Measurements from ENCODE around the gene RSU1. TPM values are rescaled to one million over a fixed set of nuclear protein-coding genes. Genes with fewer than 3 reads are reported as not detected.

The RSU1 gene
- total RNA-seq, 1 experiment from 2014 or later, result 29.5 TPM

- BruUV-seq (replicated peaks), result no TSS peak
- ChIA-PET CTCF (no interaction called here), POLR2A (no interaction called here), RAD21 (ENCODE audit: low non-redundant PET in 1 of 2, low total read pairs in 2 of 2, uncharacterized antibody in 2 of 2, unreplicated experiment in 2 of 2) (no interaction called here)
- intact Hi-C loops (cut with micrococcal nuclease), result no loop called here
- no peaks in the 10 kb centered on the region for H3K36me3 ChIP-seq (ENCODE audit: control insufficient read depth in 1 of 2, insufficient read depth in 2 of 2, low read length in 2 of 2)
- ATAC-seq (no peak), DNase-seq (ENCODE audit: low read depth, low spot score) (no peak)
- H3K27ac ChIP-seq (ENCODE audit: low read depth, low read length), result no peak overlapping the region
- H3K9me3 ChIP-seq (ENCODE audit: control insufficient read depth in 1 of 2, insufficient read depth in 1 of 2, low read depth in 1 of 2, low read length in 2 of 2), result no peaks in the 10 kb centered on the region
- no peak overlapping the region for H3K4me3 ChIP-seq (replicated peaks in 1 of 2; ENCODE audit: low read depth in 1 of 2, low read length in 2 of 2)
- H4K20me1 ChIP-seq (ENCODE audit: insufficient read depth), result no peaks in the 10 kb centered on the region
- no peaks in the 10 kb centered on the region; the same call in 1 of the 2 replicates for H3K79me2 ChIP-seq (ENCODE audit: insufficient read depth, low read length)
- H3K4me1 ChIP-seq (ENCODE audit: control insufficient read depth in 1 of 2, insufficient read depth in 2 of 2, low read length in 2 of 2), result no peaks in the 10 kb centered on the region
- no peak overlapping the region for H3K9ac ChIP-seq (ENCODE audit: low read length)
- no peaks in the 10 kb centered on the region for H3K9me2 ChIP-seq (ENCODE audit: insufficient read depth)
- no peak overlapping the region for H3K4me2 ChIP-seq (ENCODE audit: low read length)
- no peak for TF ChIP-seq CTCF (IDR thresholded peaks at IDR 0.05 in 2 of 3, conservative IDR thresholded peaks at IDR 0.05 in 1 of 3; ENCODE audit: borderline replicate concordance in 1 of 3, insufficient read depth in 1 of 3, low read depth in 2 of 3, low read length in 2 of 3)
- TF ChIP-seq POLR2AphosphoS5 (IDR thresholded peaks at IDR 0.05; ENCODE audit: low read depth, low read length), result no peak
- TF ChIP-seq CBX3 (IDR thresholded peaks at IDR 0.05; ENCODE audit: low read depth), result no peak
- no peak for TF ChIP-seq POLR2A (IDR thresholded peaks at IDR 0.05; ENCODE audit: borderline replicate concordance, extremely low read depth, insufficient read depth, insufficient read length)
- TF ChIP-seq JUND (IDR thresholded peaks at IDR 0.05), result no peak
- TF ChIP-seq SRF (IDR thresholded peaks at IDR 0.05; ENCODE audit: low read depth), result no peak
- no peak for TF ChIP-seq EGR1 (IDR thresholded peaks at IDR 0.05; ENCODE audit: low read depth)
- no peak for TF ChIP-seq FOSL1 (IDR thresholded peaks at IDR 0.05; ENCODE audit: low read depth)
- TF ChIP-seq, protein P1, sequence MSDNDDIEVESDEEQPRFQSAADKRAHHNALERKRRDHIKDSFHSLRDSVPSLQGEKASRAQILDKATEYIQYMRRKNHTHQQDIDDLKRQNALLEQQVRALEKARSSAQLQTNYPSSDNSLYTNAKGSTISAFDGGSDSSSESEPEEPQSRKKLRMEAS (IDR thresholded peaks at IDR 0.05), result no peak
- TF ChIP-seq EZH2phosphoT487 (IDR thresholded peaks at IDR 0.05; ENCODE audit: borderline replicate concordance), result no peak
- no peaks in the 10 kb centered on the region for H3K27me3 ChIP-seq (ENCODE audit: insufficient read depth, low read length)
- H2AFZ ChIP-seq (ENCODE audit: low read depth, low read length, poor library complexity, severe bottlenecking), result no peak overlapping the region
Measured at GRCh38 chr10:16789765-16790164, 27.5 kb downstream of the RSU1 start.

- H3K36me3 ChIP-seq (ENCODE audit: control insufficient read depth in 1 of 2, insufficient read depth in 2 of 2, low read length in 2 of 2), result no peaks in the 10 kb centered on the region
- no peak overlapping the region for H3K4me2 ChIP-seq (ENCODE audit: low read length)
- no peaks in the 10 kb centered on the region for H3K9me3 ChIP-seq (ENCODE audit: control insufficient read depth in 1 of 2, insufficient read depth in 1 of 2, low read depth in 1 of 2, low read length in 2 of 2)
- H3K4me3 ChIP-seq (replicated peaks in 1 of 2; ENCODE audit: low read depth in 1 of 2, low read length in 2 of 2), result no peak overlapping the region
- no peak overlapping the region for H3K9ac ChIP-seq (ENCODE audit: low read length)
- ChIA-PET POLR2A (no interaction called here), CTCF (no interaction called here), RAD21 (ENCODE audit: low non-redundant PET in 1 of 2, low total read pairs in 2 of 2, uncharacterized antibody in 2 of 2, unreplicated experiment in 2 of 2) (no interaction called here)
- H3K4me1 ChIP-seq (ENCODE audit: control insufficient read depth in 1 of 2, insufficient read depth in 2 of 2, low read length in 2 of 2), result no peaks in the 10 kb centered on the region
- no peaks in the 10 kb centered on the region for H3K27me3 ChIP-seq (ENCODE audit: insufficient read depth, low read length)
- no peak overlapping the region for H2AFZ ChIP-seq (ENCODE audit: low read depth, low read length, poor library complexity, severe bottlenecking)
- no peaks in the 10 kb centered on the region for H3K9me2 ChIP-seq (ENCODE audit: insufficient read depth)
- TF ChIP-seq SIN3A (IDR thresholded peaks at IDR 0.05; ENCODE audit: low read depth) (no peak), POLR2AphosphoS5 (IDR thresholded peaks at IDR 0.05; ENCODE audit: low read depth, low read length) (no peak), SP1 (IDR thresholded peaks at IDR 0.05; ENCODE audit: low read depth) (no peak), RAD21 (IDR thresholded peaks at IDR 0.05; ENCODE audit: low read depth) (no peak), CTCF (IDR thresholded peaks at IDR 0.05 in 2 of 3, conservative IDR thresholded peaks at IDR 0.05 in 1 of 3; ENCODE audit: borderline replicate concordance in 1 of 3, insufficient read depth in 1 of 3, low read depth in 2 of 3, low read length in 2 of 3) (no peak)
- TF ChIP-seq, protein P1 (IDR thresholded peaks at IDR 0.05), result no peak
- TF ChIP-seq, protein P2, sequence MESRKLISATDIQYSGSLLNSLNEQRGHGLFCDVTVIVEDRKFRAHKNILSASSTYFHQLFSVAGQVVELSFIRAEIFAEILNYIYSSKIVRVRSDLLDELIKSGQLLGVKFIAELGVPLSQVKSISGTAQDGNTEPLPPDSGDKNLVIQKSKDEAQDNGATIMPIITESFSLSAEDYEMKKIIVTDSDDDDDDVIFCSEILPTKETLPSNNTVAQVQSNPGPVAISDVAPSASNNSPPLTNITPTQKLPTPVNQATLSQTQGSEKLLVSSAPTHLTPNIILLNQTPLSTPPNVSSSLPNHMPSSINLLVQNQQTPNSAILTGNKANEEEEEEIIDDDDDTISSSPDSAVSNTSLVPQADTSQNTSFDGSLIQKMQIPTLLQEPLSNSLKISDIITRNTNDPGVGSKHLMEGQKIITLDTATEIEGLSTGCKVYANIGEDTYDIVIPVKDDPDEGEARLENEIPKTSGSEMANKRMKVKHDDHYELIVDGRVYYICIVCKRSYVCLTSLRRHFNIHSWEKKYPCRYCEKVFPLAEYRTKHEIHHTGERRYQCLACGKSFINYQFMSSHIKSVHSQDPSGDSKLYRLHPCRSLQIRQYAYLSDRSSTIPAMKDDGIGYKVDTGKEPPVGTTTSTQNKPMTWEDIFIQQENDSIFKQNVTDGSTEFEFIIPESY (IDR thresholded peaks at IDR 0.05; ENCODE audit: extremely low read depth, insufficient replicate concordance, low read length), result no peak
- no peaks in the 10 kb centered on the region for H3K79me2 ChIP-seq (ENCODE audit: insufficient read depth, low read length)
- H4K20me1 ChIP-seq (ENCODE audit: insufficient read depth), result no peaks in the 10 kb centered on the region
- DNase-seq (ENCODE audit: low read depth, low spot score) (no peak), ATAC-seq (no peak)
- no TSS peak for BruUV-seq (replicated peaks)
- H3K27ac ChIP-seq (ENCODE audit: low read depth, low read length), result no peak overlapping the region
- intact Hi-C loops (cut with micrococcal nuclease), result no loop called here
Measured at GRCh38 chr10:16789261-16789660, 28.0 kb downstream of the RSU1 start.
